Testis (tissue), 2 donors: Measurements from ENCODE around the gene CCDC85A.

ENCODE experiments used
- POLR2A ChIP-seq: fragments of 450-650 bp; IDR thresholded peaks from one replicate; pipeline ENCODE4 v1.6.1; 2017; ENCODE audit warnings: antibody characterized with exemption, mild to moderate bottlenecking, moderate library complexity
- TF ChIP-seq, protein P1 (sequence below), 3 experiments: fragments of 450-650 bp in 2 of 3; fragments of 200-600 bp in 1 of 3; sonication (generic) in 1 of 3; IDR thresholded peaks; one replicate each; pipeline ENCODE4 v1.5.1; 2016 to 2019; ENCODE audit warnings: antibody characterized with exemption in 3 of 3, mild to moderate bottlenecking in 2 of 3, moderate library complexity in 1 of 3

DNA sequence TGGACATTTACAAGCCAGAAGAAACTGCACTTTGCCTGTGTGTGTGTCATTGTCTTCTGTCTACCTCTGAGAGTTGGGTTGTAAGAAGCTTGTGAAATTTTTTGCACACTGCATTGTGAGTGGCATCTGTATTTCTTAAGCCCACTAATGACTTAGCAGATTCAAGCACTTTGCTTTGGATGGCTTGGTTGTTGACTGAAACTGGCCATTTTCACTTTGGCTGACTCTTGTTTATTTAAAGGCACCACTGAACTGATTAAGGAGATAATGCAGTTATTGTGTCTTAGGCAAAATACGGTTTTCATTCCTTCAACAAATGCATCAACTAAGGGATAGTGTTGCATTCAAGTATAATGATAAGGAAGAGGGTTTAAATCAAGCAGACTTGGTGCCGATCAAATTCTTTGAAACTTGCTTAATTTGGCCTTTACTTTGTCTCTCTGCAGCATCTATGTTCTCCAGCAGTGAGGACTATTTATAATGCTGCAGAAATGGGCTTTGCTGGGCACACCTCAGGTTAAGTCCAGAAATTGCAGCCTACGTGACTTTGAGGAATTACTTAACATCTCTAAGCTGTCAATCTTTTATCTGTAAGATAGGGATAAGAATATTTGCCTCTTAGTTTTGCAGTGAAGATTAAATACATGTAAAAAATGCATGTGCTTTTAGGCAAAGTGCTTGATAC, 142.0 kb downstream of the CCDC85A start:
- TF ChIP-seq, protein P1, sequence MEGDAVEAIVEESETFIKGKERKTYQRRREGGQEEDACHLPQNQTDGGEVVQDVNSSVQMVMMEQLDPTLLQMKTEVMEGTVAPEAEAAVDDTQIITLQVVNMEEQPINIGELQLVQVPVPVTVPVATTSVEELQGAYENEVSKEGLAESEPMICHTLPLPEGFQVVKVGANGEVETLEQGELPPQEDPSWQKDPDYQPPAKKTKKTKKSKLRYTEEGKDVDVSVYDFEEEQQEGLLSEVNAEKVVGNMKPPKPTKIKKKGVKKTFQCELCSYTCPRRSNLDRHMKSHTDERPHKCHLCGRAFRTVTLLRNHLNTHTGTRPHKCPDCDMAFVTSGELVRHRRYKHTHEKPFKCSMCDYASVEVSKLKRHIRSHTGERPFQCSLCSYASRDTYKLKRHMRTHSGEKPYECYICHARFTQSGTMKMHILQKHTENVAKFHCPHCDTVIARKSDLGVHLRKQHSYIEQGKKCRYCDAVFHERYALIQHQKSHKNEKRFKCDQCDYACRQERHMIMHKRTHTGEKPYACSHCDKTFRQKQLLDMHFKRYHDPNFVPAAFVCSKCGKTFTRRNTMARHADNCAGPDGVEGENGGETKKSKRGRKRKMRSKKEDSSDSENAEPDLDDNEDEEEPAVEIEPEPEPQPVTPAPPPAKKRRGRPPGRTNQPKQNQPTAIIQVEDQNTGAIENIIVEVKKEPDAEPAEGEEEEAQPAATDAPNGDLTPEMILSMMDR (IDR thresholded peaks at IDR 0.05) = no peak
- no peak for TF ChIP-seq POLR2A
